GM18508 (cell line): ENCODE measurements around the gene HS3ST3A1.

ENCODE experiments used
- ATAC-seq: cut with Tn5 transposase; IDR thresholded peaks from one replicate; pipeline ENCODE4 v1.9.1; 2021; ENCODE audit warnings: moderate number of reproducible peaks; ENCODE audit not compliant: insufficient read depth, unreplicated experiment

The HS3ST3A1 gene

DNA sequence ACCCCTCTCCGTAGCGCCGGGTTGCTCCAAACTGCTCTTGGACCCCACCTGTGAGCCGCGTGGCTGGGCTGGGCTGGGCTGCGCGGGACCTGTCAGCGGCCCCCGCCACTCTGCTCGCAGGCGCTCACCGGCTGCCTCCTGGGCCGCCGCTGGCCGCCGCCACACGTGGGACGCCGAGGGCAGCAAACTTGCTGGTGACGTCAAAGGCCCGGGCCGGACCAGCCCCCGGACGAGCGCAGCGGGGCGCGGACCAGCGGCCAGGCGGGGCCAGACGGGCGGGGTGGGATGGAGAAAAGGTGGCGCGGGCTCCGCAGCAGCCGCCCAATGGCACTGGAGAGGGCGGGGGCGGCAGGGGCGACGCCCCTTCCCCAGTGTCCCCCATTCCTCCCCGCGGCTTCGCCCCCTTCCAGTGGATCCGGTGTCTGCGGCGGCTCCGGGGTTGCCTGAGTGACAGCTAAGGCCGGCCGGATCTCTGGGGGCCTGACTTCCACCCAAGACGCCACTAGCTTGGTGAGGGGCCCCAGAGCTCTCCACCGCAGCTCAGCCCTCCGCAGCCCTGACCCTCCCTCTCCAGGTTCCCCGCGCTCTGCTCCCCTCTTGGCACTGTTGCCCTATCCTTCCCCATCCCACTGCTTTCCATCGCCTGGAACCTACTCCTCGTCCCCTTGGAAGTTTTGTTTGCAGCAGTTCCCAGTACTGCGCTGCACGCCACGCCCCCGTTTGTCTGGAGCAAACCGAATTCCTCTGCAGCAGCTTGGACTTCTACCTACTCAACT is at the start of gene HS3ST3A1:
Gene HS3ST3A1, minus strand, starts transcription at position 154 of the 776 bp plus-strand sequence. CDS start 800 bp downstream, outside the sequence.
- no peak for ATAC-seq

DNA sequence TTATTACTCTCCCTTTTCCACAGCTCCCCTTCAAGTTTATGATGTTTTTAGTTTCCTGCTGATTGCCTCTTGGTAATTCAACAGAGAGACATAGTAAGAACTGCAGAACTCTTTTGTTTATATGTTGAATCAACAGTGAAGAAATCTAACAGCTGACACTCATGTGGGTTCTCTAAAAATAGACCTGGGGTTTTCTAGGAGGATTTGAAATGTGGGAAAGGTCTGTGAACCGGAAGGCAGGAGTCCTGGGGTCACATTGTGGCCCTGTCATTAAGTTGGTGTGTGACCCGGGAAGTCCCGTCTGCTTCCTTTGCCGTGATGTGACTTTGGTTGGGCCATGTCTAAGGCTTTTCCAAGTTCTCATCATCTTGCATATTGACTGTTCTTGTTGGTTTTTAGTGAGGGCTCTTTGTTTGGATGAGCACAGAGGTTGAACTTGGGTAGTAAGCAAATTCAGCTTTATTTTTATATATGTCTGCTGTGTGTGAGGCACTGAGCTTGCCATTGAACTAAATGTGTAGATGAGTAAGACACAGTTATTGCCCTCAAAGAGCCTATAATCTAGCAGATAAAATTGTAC is 48.5 kb upstream of the HS3ST3A1 start:
- no peak for ATAC-seq

DNA sequence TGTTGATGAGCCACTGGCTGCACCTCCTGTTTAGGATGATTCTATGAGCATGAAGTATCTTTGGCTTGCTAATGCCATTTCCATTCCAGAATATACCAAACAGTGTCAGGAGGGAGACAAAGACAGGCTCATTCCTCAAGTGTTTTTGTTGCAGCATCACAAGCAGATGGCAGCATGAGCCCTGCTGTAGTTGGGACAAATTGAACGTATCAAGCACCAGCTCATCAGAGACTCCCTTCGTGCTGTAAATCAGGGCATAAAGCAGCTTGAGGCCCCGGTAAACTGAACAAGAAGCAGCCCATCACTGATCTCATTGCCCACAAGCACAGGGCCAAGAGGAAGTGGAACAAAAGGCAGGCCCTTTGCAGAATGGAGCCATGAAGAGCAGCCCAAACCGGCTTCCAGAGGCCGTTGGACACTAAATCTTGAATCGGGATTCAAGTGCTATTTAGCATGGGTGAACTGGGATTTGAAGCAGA is 45.9 kb upstream of the HS3ST3A1 start:
- no peak for ATAC-seq

DNA sequence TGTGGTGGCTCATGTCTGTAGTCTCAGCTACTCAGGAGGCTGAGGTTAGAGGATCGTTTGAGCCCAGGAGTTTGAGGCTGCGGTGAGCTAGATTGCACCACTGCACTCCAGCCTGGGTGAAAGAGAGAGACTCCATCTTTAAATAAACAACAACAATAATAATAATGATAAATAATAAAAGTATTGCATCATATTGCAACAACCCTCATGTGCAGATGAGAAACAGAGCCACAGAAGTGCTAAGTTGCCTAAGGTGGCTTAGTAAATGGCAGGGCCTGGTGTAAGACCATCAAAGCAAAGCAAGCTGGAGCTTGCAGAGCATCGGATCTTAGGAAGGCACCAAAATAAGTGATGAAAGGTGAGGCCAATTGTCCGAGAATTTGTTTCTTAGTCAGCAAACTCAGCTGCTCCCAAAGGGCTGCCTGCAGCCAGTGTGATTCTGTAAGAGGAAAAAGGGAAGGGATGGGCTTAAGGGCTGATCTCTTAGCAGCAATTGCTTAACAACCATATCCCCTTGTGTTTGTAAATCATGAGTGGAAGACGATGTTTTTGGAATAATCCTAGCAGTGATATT is 45.3 kb upstream of the HS3ST3A1 start:
- ATAC-seq: no peak

- ATAC-seq: no peak
Observed at GRCh38 chr17:13646411-13646810, 44.7 kb upstream of the HS3ST3A1 start.

DNA sequence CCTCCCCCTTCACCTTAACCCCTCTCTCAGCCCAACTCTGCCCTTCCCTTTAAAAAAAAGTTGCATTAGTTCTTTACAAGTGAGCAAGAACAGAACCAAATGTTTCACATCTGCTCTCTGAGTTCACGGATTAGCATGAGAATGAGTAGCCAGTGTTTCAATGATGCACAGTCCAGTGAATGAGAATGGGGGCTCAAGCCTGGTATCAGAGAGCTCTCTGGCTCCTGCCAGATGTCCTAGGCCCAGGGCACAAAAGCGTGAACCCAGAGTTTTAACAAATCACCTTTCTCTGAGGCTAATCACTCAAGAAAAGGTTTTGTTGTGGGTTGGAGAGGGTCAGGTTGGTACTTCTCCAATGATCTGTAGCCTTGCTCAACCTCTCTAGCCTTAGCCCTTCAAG is 41.5 kb upstream of the HS3ST3A1 start:
- ATAC-seq: no peak

- ATAC-seq: no peak
Observed at GRCh38 chr17:13642188-13642587, 40.5 kb upstream of the HS3ST3A1 start.

- no peak for ATAC-seq
Observed at GRCh38 chr17:13640551-13640950, 38.8 kb upstream of the HS3ST3A1 start.

DNA sequence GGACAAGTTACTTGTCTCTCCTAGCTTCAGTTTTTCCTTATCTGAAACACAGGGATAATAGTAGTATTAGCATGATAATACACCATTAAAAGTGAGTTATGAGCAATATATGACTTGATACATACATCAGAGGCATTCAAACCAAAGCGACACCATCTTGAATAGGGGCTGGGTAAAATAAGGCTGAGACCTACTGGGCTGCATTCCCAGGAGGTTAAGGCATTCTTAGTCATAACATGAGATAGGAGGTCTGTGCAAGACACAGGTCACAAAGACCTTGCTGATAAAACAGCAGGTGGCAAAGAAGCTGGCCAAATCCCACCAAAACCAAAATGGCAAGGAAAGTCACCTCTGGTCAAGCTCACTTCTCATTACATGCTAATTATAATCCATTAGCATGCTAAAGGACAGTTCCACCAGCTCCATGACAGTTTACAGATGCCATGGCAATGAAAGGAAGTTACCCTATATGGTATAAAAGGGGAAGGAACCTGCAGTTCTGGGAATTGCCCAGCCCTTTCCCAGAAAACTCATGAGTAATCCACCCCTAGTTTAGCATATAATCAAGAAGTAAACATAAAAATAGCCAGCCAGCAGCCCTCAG is 37.2 kb upstream of the HS3ST3A1 start:
- no peak for ATAC-seq

DNA sequence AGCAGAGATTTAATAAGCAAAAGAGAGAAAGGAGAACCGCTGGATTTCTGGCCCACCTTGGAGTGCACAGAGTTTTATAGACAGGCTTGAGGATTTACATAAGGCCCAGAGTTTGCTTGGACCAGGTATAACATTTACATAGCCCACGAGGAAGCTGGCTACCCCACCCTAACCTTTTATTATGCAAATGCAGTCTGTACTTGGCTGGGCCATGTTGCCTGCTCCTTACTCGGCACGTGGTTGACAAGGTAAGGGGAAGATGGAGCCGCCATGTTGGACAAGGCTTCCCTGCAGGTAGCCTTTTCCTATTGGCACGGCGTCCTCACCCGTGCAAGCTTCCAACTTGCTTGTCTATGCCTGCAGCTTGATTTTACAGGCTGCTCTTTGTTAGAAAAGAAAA is 35.2 kb upstream of the HS3ST3A1 start:
- no peak for ATAC-seq

DNA sequence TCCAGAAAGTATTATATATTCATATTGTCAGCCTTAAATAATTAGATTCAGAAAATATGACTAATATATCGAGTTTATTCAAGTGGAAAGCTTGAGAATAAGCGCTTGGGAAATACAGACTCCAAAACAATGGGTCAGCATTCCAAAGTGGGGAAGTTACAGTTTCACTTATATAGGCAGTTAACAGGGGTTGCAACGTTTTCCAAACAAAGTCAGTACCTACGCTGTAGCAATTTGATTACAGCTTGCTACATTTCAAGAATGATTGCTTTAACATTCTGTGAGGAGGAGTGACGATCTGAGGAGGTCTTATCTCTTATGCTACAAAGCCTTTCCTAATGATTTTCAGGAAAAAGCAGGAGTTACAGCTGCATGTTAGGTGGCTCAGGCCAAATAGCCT is 34.2 kb upstream of the HS3ST3A1 start:
- no peak for ATAC-seq

GRCh38 chr17:13634021-13634420 is 32.3 kb upstream of the HS3ST3A1 start:
- ATAC-seq: no peak

DNA sequence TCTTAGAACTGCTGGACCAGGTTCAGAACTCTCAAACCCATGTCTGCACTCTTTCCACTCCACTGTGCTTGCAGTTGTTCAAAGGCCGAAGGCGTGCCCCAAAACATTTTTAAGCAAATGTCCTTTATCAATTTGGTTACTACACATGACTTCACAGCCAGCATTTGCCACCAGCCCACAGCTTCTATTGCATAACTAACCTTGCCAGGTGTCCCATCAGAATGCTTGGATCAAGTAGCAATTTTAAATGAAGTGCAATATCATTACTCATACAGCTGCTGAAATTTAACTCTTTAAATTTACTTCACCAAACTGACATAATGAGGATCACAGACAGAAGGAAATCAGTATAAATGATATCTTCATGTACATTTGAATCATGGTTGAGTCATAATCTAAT is 29.8 kb upstream of the HS3ST3A1 start:
- no peak for ATAC-seq

DNA sequence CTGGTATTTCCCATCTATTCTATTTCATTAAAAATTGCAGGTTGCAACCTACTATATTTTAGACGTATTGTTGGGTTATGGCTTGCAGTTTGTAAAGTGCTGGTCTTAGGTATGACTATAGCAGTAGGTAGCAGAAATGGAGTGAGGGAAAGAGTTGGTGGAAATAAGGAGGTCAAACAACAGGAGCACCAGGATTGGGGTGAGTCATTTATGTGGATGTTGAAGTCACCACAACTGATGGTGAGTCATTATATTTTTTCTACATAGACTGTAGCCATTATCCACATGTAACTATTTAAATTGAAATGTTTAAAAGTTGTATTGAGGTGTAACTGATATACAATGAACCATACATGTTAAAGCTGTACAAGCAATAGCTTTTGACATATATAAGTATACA is 25.0 kb upstream of the HS3ST3A1 start:
- ATAC-seq: no peak

DNA sequence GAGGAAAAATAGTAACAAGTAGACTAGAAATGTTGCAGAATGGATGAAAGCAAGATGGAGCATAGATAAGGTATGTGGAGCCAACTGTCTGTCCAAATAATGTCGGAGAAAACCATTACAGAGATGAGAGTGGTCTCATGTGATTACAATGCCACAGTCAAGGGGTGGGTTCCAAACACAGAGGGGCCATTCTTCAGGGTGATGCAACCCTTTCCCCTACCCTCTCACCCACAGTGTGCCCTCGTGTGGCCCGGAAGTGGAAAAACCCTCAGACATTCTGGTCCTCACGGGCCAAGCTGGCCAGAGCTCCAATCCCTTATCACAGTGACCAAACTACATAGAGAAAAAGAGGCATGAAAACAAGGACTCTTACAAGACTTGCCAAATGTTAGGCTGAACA is 17.7 kb upstream of the HS3ST3A1 start:
- ATAC-seq: no peak

GRCh38 chr17:13616031-13616430 is 14.3 kb upstream of the HS3ST3A1 start:
- no peak for ATAC-seq

- ATAC-seq: no peak
Observed at GRCh38 chr17:13609941-13610340, 8.2 kb upstream of the HS3ST3A1 start.

GRCh38 chr17:13601322-13601775 is 380 bp downstream of the HS3ST3A1 start:
- ATAC-seq: no peak

DNA sequence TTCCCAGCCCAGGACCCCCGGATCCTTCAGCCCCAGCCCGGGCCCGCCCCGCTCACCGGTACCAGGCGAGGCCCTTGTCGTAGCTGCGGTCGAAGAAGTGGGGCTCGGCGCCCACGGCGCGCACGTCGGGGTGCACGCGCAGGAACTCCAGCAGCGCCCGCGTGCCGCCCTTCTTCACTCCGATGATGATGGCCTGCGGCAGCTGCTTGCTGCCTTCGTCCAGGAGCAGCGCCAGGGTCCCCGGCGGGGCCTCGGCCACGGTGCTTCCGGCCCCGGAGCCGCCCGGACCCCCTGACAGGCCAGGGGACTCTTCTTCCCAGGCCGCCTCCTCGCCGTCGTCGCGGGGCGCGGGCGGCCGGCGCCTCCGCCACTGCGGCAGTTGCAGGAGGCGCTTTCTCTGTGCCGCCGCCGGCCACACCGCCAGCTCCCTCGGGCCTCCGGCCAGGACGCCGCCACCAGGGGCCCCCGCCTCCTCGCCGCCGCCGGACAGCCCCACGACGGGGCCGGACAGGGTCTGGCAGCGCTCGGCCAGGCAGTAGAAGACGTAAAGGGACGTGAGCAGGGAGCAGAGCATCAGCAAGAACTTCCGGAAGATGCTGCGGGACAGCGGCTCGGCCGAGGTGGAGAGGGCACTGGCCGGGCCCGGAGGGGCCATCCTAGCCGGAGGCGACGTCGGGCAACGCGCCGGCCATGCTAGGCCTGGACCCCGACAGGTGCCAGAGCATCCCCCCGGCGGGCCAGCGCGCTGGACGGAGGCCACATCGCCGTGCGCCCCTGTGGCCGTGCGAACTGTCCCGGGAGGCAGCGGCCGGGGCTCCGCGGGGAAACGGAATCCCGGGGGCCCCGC is 1.0 kb downstream of the HS3ST3A1 start:
- ATAC-seq: no peak

- no peak for ATAC-seq
Observed at GRCh38 chr17:13599864-13600263, 1.9 kb downstream of the HS3ST3A1 start.
